Measurements from ENCODE around the gene RABEP2.

DNA sequence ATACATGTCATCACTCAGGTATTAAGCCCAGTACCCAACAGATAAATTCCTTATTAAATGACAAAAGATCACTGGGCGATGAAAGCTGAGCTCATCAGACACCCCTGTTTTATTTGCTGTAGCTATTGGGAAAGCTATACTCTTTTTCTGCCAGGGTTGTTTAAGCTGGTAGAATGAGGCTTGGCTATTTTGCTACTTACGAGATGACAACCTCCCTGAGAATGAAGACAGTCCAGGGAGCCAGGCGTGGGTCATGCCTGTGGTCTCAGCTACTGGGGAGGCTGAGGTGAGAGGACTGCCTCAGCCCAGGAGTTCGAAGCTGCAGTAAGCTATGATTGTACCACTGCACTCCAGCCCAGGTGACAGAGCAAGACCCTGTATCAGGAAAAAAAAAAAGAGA lies 65.7 kb downstream of the RABEP2 start:
- no peak for TF ChIP-seq CTCF (IDR thresholded peaks at IDR 0.05)
- no peak for TF ChIP-seq ZFX (IDR thresholded peaks at IDR 0.05; ENCODE audit: borderline replicate concordance)
